ENCODE measurements around the gene SCAF4.

SCAF4 gene

DNA sequence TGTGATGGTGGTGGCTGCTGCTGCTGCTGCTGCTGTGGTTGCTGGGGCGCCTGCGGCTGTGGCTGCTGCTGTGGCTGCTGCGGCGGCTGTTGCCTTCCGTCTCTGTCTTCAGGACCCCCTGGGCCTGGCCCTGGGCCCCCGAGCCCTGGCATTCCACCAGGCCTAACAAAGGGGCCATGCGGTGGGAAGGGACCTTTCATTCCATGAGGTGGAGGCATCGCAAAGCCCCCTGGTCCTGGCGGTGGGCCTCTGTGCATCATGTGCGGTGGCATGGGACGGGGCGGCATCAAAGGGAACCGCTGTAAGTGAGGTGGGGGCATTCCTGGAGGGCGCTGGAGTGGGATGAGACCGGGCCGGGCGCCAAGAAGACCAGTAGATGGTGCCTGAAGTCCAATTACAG lies 60.0 kb downstream of the SCAF4 start:
- Histone ChIP-seq H3K27ac (no peak overlapping the region), H3K36me3 (ENCODE audit: insufficient read depth) (peaks cover 22% of the 10 kb centered on the region; the same call in 1 of the 2 replicates)
- TF ChIP-seq, protein P1, sequence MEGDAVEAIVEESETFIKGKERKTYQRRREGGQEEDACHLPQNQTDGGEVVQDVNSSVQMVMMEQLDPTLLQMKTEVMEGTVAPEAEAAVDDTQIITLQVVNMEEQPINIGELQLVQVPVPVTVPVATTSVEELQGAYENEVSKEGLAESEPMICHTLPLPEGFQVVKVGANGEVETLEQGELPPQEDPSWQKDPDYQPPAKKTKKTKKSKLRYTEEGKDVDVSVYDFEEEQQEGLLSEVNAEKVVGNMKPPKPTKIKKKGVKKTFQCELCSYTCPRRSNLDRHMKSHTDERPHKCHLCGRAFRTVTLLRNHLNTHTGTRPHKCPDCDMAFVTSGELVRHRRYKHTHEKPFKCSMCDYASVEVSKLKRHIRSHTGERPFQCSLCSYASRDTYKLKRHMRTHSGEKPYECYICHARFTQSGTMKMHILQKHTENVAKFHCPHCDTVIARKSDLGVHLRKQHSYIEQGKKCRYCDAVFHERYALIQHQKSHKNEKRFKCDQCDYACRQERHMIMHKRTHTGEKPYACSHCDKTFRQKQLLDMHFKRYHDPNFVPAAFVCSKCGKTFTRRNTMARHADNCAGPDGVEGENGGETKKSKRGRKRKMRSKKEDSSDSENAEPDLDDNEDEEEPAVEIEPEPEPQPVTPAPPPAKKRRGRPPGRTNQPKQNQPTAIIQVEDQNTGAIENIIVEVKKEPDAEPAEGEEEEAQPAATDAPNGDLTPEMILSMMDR (conservative IDR thresholded peaks at IDR 0.05; ENCODE audit: low read depth, low read length), result no peak

DNA sequence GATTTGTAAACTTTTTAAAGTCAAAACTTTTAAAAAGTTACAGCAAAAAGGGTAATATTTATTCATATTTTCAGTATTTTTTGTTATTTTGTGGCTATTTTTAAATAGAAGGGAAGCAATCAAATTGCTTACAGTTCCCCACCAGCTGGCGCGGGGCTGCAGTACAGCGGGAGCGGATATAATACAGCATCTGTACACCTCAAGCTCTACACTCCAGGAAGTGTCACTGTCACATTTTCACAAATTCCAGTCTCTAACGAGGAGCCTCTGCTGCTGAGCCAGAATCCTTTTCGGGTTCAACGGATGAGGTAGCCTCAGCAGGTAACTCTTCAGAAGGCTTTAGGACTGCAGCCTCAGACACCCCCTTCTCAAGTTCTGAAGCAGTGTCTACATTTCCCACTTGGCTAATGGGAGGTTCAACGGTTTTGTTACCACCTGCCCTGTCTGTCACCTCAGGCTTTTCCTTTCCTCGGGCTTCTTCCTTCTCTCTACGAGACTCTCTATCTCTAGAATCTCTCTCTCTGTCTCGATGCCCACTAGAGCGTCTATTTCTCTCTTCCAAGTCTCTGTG lies 60.7 kb downstream of the SCAF4 start:
- Histone ChIP-seq H3K27me3 (ENCODE audit: insufficient read depth, low read depth) (no peaks in the 10 kb centered on the region), H4K20me1 (ENCODE audit: insufficient read depth) (peaks cover 5% of the 10 kb centered on the region; the same call in 1 of the 2 replicates)
- TF ChIP-seq, protein P1 (conservative IDR thresholded peaks at IDR 0.05; ENCODE audit: low read depth, low read length), result no peak

More for the DNA sequence above, 60.0 kb downstream of the SCAF4 start:
- no peak overlapping the region for H3K4me3 ChIP-seq (IDR thresholded peaks at IDR 0.05; ENCODE audit: insufficient read depth, low read depth, low read length)
- H3K4me2 ChIP-seq, result no peak overlapping the region
- H3K79me2 ChIP-seq (ENCODE audit: insufficient read depth, low read depth), result no peaks in the 10 kb centered on the region; the same call in 1 of the 2 replicates
- H3K4me1 ChIP-seq (ENCODE audit: low read depth, poor library complexity, severe bottlenecking), result peaks cover under 1% of the 10 kb centered on the region
- H3K27me3 ChIP-seq (ENCODE audit: insufficient read depth, low read depth), result no peaks in the 10 kb centered on the region
- no peak overlapping the region for H2AFZ ChIP-seq (ENCODE audit: low read depth)
- no peak overlapping the region for H3K9ac ChIP-seq
- H4K20me1 ChIP-seq (ENCODE audit: insufficient read depth), result peaks cover 5% of the 10 kb centered on the region; the same call in 1 of the 2 replicates

DNA sequence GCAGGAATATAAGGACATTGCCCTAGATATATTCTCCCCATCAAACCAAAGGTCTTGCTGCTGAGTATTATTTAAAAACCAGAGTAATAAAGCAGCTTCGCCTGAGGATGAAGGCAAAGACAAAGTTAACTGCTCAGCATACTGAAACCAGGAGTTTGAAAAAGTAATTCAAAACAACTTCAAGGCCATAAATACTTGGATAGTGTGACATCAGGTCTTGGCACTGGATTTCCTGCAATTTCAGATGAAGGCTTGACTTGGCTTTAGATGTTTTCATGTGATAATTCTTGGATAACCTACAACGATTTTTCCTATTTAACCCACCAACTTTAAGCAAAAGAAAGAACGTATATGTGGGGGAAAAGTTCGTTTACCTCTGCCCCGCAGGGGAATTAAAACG lies 61.8 kb downstream of the SCAF4 start:
- Histone ChIP-seq H3K4me1 (ENCODE audit: low read depth, poor library complexity, severe bottlenecking) (peaks cover 14% of the 10 kb centered on the region), H3K4me2 (no peak overlapping the region), H4K20me1 (ENCODE audit: insufficient read depth) (peaks cover 9% of the 10 kb centered on the region; the same call in 1 of the 2 replicates), H3K27me3 (ENCODE audit: insufficient read depth, low read depth) (no peaks in the 10 kb centered on the region), H3K36me3 (ENCODE audit: insufficient read depth) (peaks cover 28% of the 10 kb centered on the region; the same call in 1 of the 2 replicates), H3K4me3 (IDR thresholded peaks at IDR 0.05; ENCODE audit: insufficient read depth, low read depth, low read length) (no peak overlapping the region), H3K9ac (no peak overlapping the region), H3K79me2 (ENCODE audit: insufficient read depth, low read depth) (peaks cover 11% of the 10 kb centered on the region), H3K27ac (no peak overlapping the region), H2AFZ (ENCODE audit: low read depth) (no peak overlapping the region)
- TF ChIP-seq, protein P1 (conservative IDR thresholded peaks at IDR 0.05; ENCODE audit: low read depth, low read length), result no peak

More for the DNA sequence above, 60.7 kb downstream of the SCAF4 start:
- Histone ChIP-seq H3K79me2 (ENCODE audit: insufficient read depth, low read depth) (peaks cover 4% of the 10 kb centered on the region; the same call in 1 of the 2 replicates), H3K36me3 (ENCODE audit: insufficient read depth) (peaks cover 26% of the 10 kb centered on the region; the same call in 1 of the 2 replicates), H3K4me2 (no peak overlapping the region), H3K4me3 (IDR thresholded peaks at IDR 0.05; ENCODE audit: insufficient read depth, low read depth, low read length) (no peak overlapping the region), H3K27ac (no peak overlapping the region), H3K9ac (no peak overlapping the region), H3K4me1 (ENCODE audit: low read depth, poor library complexity, severe bottlenecking) (peaks cover 8% of the 10 kb centered on the region), H2AFZ (ENCODE audit: low read depth) (no peak overlapping the region)

DNA sequence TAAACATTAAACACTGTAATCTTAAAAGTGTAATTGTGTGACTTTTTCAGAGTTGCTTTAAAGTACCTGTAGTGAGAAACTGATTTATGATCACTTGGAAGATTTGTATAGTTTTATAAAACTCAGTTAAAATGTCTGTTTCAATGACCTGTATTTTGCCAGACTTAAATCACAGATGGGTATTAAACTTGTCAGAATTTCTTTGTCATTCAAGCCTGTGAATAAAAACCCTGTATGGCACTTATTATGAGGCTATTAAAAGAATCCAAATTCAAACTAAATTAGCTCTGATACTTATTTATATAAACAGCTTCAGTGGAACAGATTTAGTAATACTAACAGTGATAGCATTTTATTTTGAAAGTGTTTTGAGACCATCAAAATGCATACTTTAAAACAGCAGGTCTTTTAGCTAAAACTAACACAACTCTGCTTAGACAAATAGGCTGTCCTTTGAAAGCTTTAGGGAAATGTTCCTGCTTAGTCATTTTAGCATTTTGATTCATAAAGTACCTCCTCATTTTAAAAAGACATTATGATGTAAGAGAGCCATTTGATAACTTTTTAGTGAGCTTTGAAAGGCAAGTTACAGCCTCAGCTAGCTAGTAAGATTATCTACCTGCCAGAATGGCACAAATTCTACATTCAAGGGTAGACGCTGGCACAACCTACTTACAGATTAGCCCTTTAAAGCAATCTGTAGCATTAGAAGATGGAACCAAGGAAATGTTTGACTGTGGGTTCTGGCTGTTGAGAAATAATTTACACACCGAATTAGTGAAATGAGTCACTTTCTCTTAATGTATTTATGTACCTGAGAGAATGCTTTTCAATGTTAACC lies 63.0 kb downstream of the SCAF4 start:
- peaks cover 18% of the 10 kb centered on the region for H4K20me1 ChIP-seq (ENCODE audit: insufficient read depth)
- H3K4me2 ChIP-seq, result no peak overlapping the region
- no peaks in the 10 kb centered on the region for H3K27me3 ChIP-seq (ENCODE audit: insufficient read depth, low read depth)
- H3K27ac ChIP-seq, result no peak overlapping the region
- H3K4me3 ChIP-seq (IDR thresholded peaks at IDR 0.05; ENCODE audit: insufficient read depth, low read depth, low read length), result no peak overlapping the region
- H3K9ac ChIP-seq, result no peak overlapping the region
- H3K4me1 ChIP-seq (ENCODE audit: low read depth, poor library complexity, severe bottlenecking), result peaks cover 25% of the 10 kb centered on the region
- peaks cover 32% of the 10 kb centered on the region; the same call in 1 of the 2 replicates for H3K36me3 ChIP-seq (ENCODE audit: insufficient read depth)
- TF ChIP-seq, protein P1 (conservative IDR thresholded peaks at IDR 0.05; ENCODE audit: low read depth, low read length), result no peak
- H2AFZ ChIP-seq (ENCODE audit: low read depth), result no peak overlapping the region
- peaks cover 23% of the 10 kb centered on the region for H3K79me2 ChIP-seq (ENCODE audit: insufficient read depth, low read depth)

Measured in KMS-11 (cell line).